Neural cell (in vitro differentiated cells): ENCODE data around the gene NRG2.

ENCODE experiments used
- CTCF ChIP-seq: fragments of 450-650 bp; IDR thresholded peaks from 2 replicates; pipeline ENCODE4 v1.5.1; 2014; ENCODE audit warnings: antibody characterized with exemption, mild to moderate bottlenecking, moderate library complexity; ENCODE audit not compliant: poor library complexity, severe bottlenecking
- EZH2 ChIP-seq: fragments of 200-600, 300-800 bp; shearing (Covaris generic), sonication (generic); IDR thresholded peaks from 2 replicates; pipeline ENCODE4 v1.6.1; 2014; ENCODE audit warnings: antibody characterized with exemption, low read length, borderline replicate concordance, mild to moderate bottlenecking; ENCODE audit not compliant: insufficient read depth, poor library complexity, severe bottlenecking
- MXI1 ChIP-seq: fragments of 450-650 bp; conservative IDR thresholded peaks from 2 replicates; pipeline ENCODE4 v1.6.1; 2014; ENCODE audit warnings: antibody characterized with exemption, mild to moderate bottlenecking; ENCODE audit not compliant: poor library complexity, severe bottlenecking
- POLR2AphosphoS5 ChIP-seq: IDR thresholded peaks from 2 replicates; pipeline ENCODE4 v1.6.1; 2012
- RAD21 ChIP-seq: fragments of 450-650 bp; conservative IDR thresholded peaks from 2 replicates; pipeline ENCODE4 v1.6.1; 2014; ENCODE audit warnings: antibody characterized with exemption, mild to moderate bottlenecking, moderate library complexity
- REST ChIP-seq: IDR thresholded peaks from 2 replicates; pipeline ENCODE4 v1.6.1; 2012; ENCODE audit warnings: borderline replicate concordance
- SMC3 ChIP-seq: fragments of 450-650 bp; conservative IDR thresholded peaks from 2 replicates; pipeline ENCODE4 v1.6.1; 2014; ENCODE audit warnings: antibody characterized with exemption, mild to moderate bottlenecking, moderate library complexity; ENCODE audit not compliant: poor library complexity

GRCh38 chr5:139930406-139930805 lies 112.7 kb downstream of the NRG2 start:
- TF ChIP-seq CTCF (no peak), SMC3 (no peak), POLR2AphosphoS5 (no peak), EZH2 (no peak), REST (no peak), MXI1 (no peak), RAD21 (no peak)
